Large intestine (tissue), 3 donors: ENCODE data around the gene RUVBL1. TPM values are rescaled to one million over a fixed set of nuclear protein-coding genes. Genes with fewer than 3 reads are reported as not detected.

Experiments used
- DNase-seq, 2 donors: peaks; one replicate each; pipeline versions ENCODE4 v3.0.0 to v3.0.0-alpha.2; 2013
- H3K27ac ChIP-seq: one replicate; pipeline ENCODE4 v1.5.1; 2013; ENCODE audit warnings: low read length
- H3K27me3 ChIP-seq: 2 replicates; pipeline ENCODE4 v1.6.1; 2013; ENCODE audit warnings: low read length; ENCODE audit not compliant: control insufficient read depth, insufficient read depth
- H3K36me3 ChIP-seq: 2 replicates; pipeline ENCODE4 v1.6.1; 2013; ENCODE audit warnings: low read length; ENCODE audit not compliant: control insufficient read depth, insufficient read depth
- H3K4me1 ChIP-seq: one replicate; pipeline ENCODE4 v1.6.1; 2013; ENCODE audit warnings: low read length; ENCODE audit not compliant: control insufficient read depth, insufficient read depth
- H3K4me3 ChIP-seq: one replicate; pipeline ENCODE4 v1.5.1; 2013; ENCODE audit warnings: low read length
- H3K9me3 ChIP-seq: one replicate; pipeline ENCODE4 v1.6.1; 2013; ENCODE audit warnings: mild to moderate bottlenecking, low read depth, low read length, moderate library complexity; ENCODE audit not compliant: control insufficient read depth
- polyA plus RNA-seq: library from polyadenylated mRNA; unstranded; fragments of 120-200 nt; gene quantifications from one replicate; pipeline ENCODE4 v1.2.1, GENCODE V29; 2013

Gene RUVBL1
- polyA plus RNA-seq, 1 donor = 35.2 TPM

- Histone ChIP-seq H3K4me1 (no peaks in the 10 kb centered on the region), H3K27me3 (no peaks in the 10 kb centered on the region), H3K36me3 (no peaks in the 10 kb centered on the region), H3K27ac (no peak overlapping the region), H3K9me3 (no peaks in the 10 kb centered on the region), H3K4me3 (no peak overlapping the region)
- no peak for DNase-seq
Observed at GRCh38 chr3:128033102-128033501, 90.5 kb downstream of the RUVBL1 start.

Other genes starting within 250 kb of the RUVBL1 start
- gene KBTBD12, start 208.6 kb downstream of the RUVBL1 start, polyA plus RNA-seq = 0.52 TPM
- 176 TPM for gene SEC61A1, start 71.4 kb downstream of the RUVBL1 start, polyA plus RNA-seq
- gene EEFSEC, start 29.7 kb upstream of the RUVBL1 start, polyA plus RNA-seq = 23.9 TPM